ENCODE results near the gene GAGE13.
"Not testable (repeated sequence)": the region's sequence is repeated elsewhere in the genome, so short reads cannot be mapped to it uniquely, and the experiment has no call there.

- not testable (repeated sequence) for TF ChIP-seq EZH2phosphoT487 (IDR thresholded peaks at IDR 0.05; ENCODE audit: insufficient read depth, low read depth); EZH2 (IDR thresholded peaks at IDR 0.05; ENCODE audit: insufficient read depth, poor library complexity, severe bottlenecking)
Observed at GRCh38 chrX:49299293-49299692, 32.1 kb upstream of the GAGE13 start.

All from GM23248 (cell line).